Bronchial epithelial cell (primary cell): ENCODE measurements around the gene SWT1. TPM values are rescaled to one million over a fixed set of nuclear protein-coding genes. Genes with fewer than 3 reads are reported as not detected.

Experiments
- DNase-seq: peaks from one replicate; pipeline ENCODE4 v3.0.0-alpha.2; 2010; ENCODE audit warnings: low read depth
- FAIRE-seq: peaks from 2 replicates; lab custom pipeline; 2011; peaks lifted over from hg19 to GRCh38; lab: Jason Lieb, UNC
- H3K27me3 ChIP-seq: 2 replicates; pipeline ENCODE4 v1.5.1; 2011; ENCODE audit warnings: low read length; ENCODE audit not compliant: control insufficient read depth, insufficient read depth
- H3K36me3 ChIP-seq: 2 replicates; pipeline ENCODE4 v1.5.1; 2011; ENCODE audit warnings: low read length; ENCODE audit not compliant: control insufficient read depth, insufficient read depth
- H3K4me3 ChIP-seq: 2 replicates; pipeline ENCODE4 v1.5.1; 2011; ENCODE audit warnings: mild to moderate bottlenecking, low read depth, low read length, control low read depth
- total RNA-seq: library from RNA; depleted of rRNA; stranded (reverse); fragments of >200 nt; gene quantifications from 2 replicates; pipeline ENCODE4 v1.2.1, GENCODE V29; 2014
- TF ChIP-seq, protein P1 (sequence below): IDR thresholded peaks from 2 replicates; pipeline ENCODE4 v1.5.1; 2011; ENCODE audit warnings: mild to moderate bottlenecking, moderate library complexity, low read length, control low read depth, inconsistent platforms; ENCODE audit not compliant: insufficient read depth, severe bottlenecking

Gene SWT1
- total RNA-seq, 1 donor from 2014 or later: 2.9 TPM

DNA sequence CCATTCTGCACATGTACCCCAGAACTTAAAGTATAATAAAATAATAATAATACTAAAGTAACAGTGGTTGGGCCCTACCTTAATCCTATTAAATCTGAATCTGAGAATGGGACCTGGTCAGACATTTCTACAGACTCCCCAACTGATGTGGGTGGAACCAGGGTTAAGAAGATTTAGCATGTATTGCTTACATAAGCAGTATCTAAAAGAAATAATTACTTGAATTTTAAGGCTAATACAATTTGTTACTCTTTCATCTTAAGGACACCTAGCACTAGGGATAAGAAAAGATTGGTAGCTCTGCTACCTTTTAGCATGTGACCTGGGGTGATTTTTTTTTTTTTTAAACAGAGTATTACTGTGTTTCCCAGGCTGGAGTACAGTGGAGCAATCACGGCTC, 80.7 kb downstream of the SWT1 start:
- Histone ChIP-seq H3K27me3 (no peaks in the 10 kb centered on the region), H3K36me3 (no peaks in the 10 kb centered on the region), H3K4me3 (no peak overlapping the region)
- FAIRE-seq: no peak
- TF ChIP-seq, protein P1, sequence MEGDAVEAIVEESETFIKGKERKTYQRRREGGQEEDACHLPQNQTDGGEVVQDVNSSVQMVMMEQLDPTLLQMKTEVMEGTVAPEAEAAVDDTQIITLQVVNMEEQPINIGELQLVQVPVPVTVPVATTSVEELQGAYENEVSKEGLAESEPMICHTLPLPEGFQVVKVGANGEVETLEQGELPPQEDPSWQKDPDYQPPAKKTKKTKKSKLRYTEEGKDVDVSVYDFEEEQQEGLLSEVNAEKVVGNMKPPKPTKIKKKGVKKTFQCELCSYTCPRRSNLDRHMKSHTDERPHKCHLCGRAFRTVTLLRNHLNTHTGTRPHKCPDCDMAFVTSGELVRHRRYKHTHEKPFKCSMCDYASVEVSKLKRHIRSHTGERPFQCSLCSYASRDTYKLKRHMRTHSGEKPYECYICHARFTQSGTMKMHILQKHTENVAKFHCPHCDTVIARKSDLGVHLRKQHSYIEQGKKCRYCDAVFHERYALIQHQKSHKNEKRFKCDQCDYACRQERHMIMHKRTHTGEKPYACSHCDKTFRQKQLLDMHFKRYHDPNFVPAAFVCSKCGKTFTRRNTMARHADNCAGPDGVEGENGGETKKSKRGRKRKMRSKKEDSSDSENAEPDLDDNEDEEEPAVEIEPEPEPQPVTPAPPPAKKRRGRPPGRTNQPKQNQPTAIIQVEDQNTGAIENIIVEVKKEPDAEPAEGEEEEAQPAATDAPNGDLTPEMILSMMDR: no peak
- DNase-seq: no peak

DNA sequence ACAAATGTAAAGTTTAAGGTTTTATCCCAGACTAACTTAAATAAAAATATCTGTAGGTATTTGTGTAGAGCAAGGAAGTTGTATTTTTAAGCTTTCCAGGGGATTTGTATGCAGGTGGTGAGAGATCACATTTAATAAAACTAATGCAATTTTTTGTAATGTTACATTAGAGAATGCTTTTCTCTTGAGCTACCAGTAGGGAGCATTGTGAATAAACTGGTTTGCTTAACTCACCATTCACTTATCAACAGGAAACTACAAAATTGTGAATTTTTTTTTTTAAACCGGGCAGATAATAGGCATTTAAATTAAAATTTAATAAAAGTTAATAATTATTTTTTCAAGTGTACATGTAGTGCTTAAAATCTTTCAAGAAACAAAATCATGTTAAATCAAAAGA, 81.5 kb downstream of the SWT1 start:
- Histone ChIP-seq H3K27me3 (no peaks in the 10 kb centered on the region), H3K36me3 (no peaks in the 10 kb centered on the region), H3K4me3 (no peak overlapping the region)
- FAIRE-seq: no peak
- TF ChIP-seq, protein P1: peak; percentile 19
- DNase-seq: peak; percentile 31

DNA sequence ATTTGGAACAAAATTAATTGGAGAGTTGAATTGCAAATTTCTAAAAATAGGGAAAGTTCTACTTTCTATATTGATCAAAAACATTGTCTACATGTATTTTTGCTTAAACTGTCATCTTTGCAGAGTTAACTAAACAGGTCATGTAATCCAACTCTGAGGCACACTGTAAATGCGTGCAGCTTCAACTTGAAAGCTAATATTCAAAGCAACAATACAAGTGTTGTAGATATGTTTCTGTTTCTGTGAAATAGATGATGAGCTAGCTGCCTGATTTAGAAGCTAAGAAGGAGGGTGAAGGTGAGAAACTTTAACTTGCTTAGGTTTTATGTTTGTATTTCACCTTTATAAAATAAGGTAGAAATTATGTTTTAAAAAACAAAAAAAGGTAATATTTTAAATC, 82.9 kb downstream of the SWT1 start:
- Histone ChIP-seq H3K4me3 (no peak overlapping the region), H3K36me3 (no peaks in the 10 kb centered on the region), H3K27me3 (no peaks in the 10 kb centered on the region)
- FAIRE-seq (no peak), DNase-seq (no peak)
- TF ChIP-seq, protein P1: no peak

DNA sequence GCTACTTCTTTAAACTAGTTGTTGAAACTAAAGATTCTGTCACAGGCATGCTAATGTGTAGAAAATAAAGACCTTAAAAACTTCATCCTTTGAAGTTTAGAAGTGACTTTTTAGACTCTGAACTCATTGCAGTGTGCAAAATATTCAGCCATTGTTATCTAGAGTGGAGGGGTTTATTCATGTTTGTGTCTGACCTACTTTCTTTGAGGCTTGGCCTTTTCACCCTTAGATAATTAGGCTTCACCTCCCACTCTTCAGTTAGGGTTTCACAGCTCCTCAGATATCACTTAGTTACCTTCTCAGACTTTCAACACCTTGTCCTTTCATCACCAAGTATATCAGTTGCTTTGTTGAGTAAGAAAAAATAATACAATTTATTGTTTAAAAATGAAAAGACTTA, 84.2 kb downstream of the SWT1 start:
- TF ChIP-seq, protein P1: no peak
- DNase-seq: no peak
- Histone ChIP-seq H3K4me3 (no peak overlapping the region), H3K27me3 (no peaks in the 10 kb centered on the region), H3K36me3 (no peaks in the 10 kb centered on the region)
- FAIRE-seq: no peak

DNA sequence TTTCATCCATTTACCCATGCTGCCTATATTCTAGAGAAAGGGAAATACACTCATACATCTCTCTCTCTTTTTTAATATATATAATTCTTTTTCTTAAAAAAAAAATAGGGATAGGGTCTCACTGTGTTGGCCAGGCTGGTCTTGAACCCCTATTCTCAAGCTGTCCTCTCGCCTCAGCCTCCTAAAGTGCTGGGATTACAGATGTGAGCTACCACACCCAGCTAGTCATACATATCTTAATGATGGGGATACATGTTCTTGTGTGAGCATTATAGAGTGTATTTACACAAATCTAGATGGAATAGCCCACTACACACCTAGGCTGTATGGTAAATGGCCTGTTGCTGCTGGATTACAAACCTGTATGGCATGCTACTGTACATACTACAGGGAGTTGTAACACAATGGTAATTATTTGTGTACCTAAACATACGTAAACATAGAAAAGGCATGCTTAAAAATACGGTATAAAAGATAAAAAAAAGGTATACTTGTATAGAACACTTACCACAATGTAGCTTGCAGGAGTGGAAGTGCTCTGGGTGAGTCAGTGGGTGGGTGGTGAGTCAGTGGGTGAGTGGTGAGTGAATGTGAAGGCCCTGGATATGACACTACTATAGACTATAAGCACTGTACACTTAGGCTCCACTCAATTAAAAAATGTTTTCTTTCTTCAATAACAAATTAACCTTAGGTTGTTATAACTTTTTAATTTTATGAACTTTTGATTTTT, 87.2 kb downstream of the SWT1 start:
- no peaks in the 10 kb centered on the region for H3K36me3 ChIP-seq
- TF ChIP-seq, protein P1: no peak
- no peak overlapping the region for H3K4me3 ChIP-seq
- DNase-seq (peak; percentile 95), FAIRE-seq (no peak)
- no peaks in the 10 kb centered on the region for H3K27me3 ChIP-seq

DNA sequence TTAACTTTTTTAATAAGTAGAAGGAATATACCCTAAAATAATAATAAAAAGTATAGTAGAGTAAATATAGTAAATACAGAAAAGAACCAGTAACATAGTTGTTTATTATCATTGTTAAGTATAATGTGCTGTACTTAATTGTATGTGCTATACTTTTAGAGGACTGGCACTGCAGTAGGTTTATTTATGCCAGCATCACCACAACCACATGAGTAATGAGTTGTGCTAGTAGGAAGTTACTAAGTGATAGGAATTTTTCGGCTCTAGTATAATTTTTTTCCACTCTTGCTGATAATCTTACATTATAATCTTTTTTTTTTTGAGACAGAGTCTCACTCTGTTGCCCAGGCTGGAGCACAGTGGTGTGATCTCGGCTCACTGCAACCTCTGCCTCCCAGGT, 88.5 kb downstream of the SWT1 start:
- no peak overlapping the region for H3K4me3 ChIP-seq
- H3K27me3 ChIP-seq: no peaks in the 10 kb centered on the region
- TF ChIP-seq, protein P1: no peak
- no peaks in the 10 kb centered on the region for H3K36me3 ChIP-seq
- DNase-seq (peak; percentile 16), FAIRE-seq (no peak)
